ENCODE measurements around the gene NFAT5. TPM values are rescaled to one million over a fixed set of nuclear protein-coding genes. Genes with fewer than 3 reads are reported as not detected.
"Not testable (repeated sequence)": the region's sequence is repeated elsewhere in the genome, so short reads cannot be mapped to it uniquely, and the experiment has no call there.

The NFAT5 gene
- polyA plus RNA-seq, 3 donors from 2014 or later, result 5.4 to 17.5 (median 7.9) TPM

DNA sequence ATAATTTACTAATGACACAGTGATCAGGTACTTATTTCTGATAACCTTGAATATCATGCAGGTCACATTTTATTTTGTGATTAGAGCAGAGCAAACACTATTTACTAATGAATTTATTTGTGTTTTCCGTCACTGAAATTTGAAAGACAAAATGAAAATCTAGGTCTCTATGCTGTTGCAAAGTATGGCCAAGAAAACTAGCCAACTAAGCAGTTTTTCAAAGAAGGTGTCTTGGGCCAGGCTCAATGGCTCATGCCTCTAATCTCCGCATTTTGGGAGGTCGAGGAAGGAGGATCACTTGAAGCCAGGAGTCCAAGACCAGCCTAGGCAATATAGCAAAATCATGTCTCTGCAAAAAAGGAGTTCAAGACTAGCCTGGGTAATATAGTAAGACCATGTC is 3.0 kb upstream of the NFAT5 start:
- no peak for DNase-seq
- Mint-ChIP-seq H3K4me3 (peak overlapping the region in 1 of 5 donors; percentile 9), H3K27ac (peak overlapping the region in 4 of 6 donors; percentile 40 to 97 (median 55)), H3K4me1 (peaks cover 28 to 33% of the 10 kb centered on the region in 2 donors), H3K36me3 (no peaks in the 10 kb centered on the region), H3K9me3 (no peaks in the 10 kb centered on the region), H3K27me3 (ENCODE audit: low read depth in 3 of 3) (peaks cover 8 to 23% (median 21%) of the 10 kb centered on the region in 3 donors)

GRCh38 chr16:69563605-69564580 is 1.9 kb upstream of the NFAT5 start:
- peak overlapping the region; percentile 91 to 96 (median 95) for H3K4me3 Mint-ChIP-seq
- peaks cover 33 to 43% of the 10 kb centered on the region in 2 donors for H3K4me1 Mint-ChIP-seq
- peaks cover 8 to 23% (median 21%) of the 10 kb centered on the region in 3 donors for H3K27me3 Mint-ChIP-seq (ENCODE audit: low read depth in 3 of 3)
- no peaks in the 10 kb centered on the region for H3K9me3 Mint-ChIP-seq
- H3K27ac Mint-ChIP-seq, result peak overlapping the region; percentile 89 to 98 (median 96)
- no peaks in the 10 kb centered on the region for H3K36me3 Mint-ChIP-seq
- peak; percentile 32 to 37 (median 35) for DNase-seq

DNA sequence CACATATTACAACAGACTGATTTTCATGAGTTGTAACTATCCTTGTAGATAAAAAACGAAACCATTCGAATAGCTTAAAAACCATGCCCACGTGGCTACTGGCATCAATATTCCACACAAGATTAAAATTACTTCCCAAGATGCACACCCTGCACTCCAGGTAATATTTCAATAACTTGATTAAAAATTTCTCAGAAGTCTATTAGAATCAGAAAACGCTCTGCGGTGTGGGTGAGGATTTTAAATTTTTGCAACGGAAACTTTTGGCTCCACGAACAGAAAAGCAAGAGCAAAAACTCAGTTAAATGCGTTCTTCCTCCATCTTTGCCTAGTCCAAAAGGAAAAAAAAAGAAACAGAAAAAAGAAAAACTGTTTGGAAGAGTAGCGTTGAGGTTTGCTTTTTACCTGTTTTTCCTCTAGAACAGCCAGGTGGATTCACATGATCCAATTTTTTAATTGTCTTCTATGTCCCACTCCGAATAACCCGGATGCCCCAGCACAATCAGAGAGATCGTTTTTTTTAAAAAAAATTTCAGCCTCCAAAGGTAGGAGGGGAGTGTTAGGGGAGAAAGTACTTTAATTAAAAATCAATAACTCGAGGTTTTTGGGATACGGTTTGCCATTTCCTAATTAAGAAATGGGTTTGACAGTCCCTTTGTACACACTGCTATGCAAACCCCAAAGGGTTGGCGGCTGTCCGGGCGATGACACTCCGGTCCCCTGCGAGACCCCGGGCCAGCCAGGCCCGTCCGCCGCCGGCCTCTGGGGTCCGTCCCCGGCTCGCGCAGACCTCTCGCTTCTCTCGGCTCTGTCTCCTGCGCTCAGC is 708 bp upstream of the NFAT5 start:
- no peaks in the 10 kb centered on the region for H3K36me3 Mint-ChIP-seq
- peak overlapping the region; percentile 89 to 98 (median 96) for H3K27ac Mint-ChIP-seq
- no peaks in the 10 kb centered on the region for H3K9me3 Mint-ChIP-seq
- peak in 2 of 3 donors; percentile 9 to 20 for DNase-seq
- H3K27me3 Mint-ChIP-seq (ENCODE audit: low read depth in 3 of 3), result peaks cover 8 to 23% (median 21%) of the 10 kb centered on the region in 3 donors
- peaks cover 41 to 54% of the 10 kb centered on the region in 2 donors for H3K4me1 Mint-ChIP-seq
- H3K4me3 Mint-ChIP-seq, result peak overlapping the region; percentile 91 to 96 (median 95)

GRCh38 chr16:69566240-69566980 is 644 bp downstream of the NFAT5 start:
- Mint-ChIP-seq H3K36me3 (no peaks in the 10 kb centered on the region), H3K4me3 (peak overlapping the region; percentile 95 to 97 (median 96)), H3K27me3 (ENCODE audit: low read depth in 3 of 3) (peaks cover 8 to 23% (median 19%) of the 10 kb centered on the region in 3 donors), H3K27ac (peak overlapping the region; percentile 91 to 97 (median 96)), H3K4me1 (peaks cover 46 to 65% of the 10 kb centered on the region in 2 donors), H3K9me3 (no peaks in the 10 kb centered on the region)
- DNase-seq, result peak in 2 of 3 donors; percentile 45 to 54

DNA sequence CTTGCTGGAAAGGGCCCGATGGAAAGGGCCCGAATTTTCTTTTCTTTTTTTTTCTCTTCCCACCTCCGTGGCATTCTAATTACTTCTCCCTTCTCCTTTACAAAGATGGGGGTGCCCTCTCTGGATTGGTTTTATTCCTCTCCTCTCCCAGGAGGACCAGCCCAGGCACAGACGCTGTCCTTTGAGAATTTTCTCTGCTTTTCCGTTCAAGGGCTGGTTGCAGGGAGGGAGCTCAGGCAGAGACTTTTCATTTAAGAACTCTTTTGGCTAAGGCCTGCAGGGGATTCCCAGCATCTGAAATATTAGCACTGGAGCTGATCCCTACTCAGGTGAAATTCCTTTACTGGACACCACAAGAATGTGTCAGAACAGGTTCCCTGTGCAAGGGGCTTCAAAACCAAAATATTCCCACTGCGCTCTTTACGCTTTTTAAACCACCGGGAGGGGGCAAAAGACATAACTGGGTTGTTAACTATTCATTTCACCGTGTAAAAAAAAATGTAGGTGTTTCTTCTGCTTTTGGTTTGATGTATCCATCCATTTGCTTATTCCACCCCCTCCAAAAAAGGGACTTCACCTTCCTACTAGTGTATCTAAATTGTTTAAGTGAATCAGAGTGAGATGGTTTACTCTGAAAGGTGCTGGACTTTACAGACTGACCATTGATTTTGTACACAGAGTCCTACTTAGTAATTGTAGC is 1.4 kb downstream of the NFAT5 start:
- no peaks in the 10 kb centered on the region for H3K9me3 Mint-ChIP-seq
- peak overlapping the region; percentile 91 to 97 (median 95) for H3K27ac Mint-ChIP-seq
- peak; percentile 9 to 12 (median 12) for DNase-seq
- peak overlapping the region; percentile 94 to 97 (median 96) for H3K4me3 Mint-ChIP-seq
- H3K4me1 Mint-ChIP-seq, result peaks cover 47 to 65% of the 10 kb centered on the region in 2 donors
- no peaks in the 10 kb centered on the region for H3K36me3 Mint-ChIP-seq
- H3K27me3 Mint-ChIP-seq (ENCODE audit: low read depth in 3 of 3), result peaks cover 8 to 23% (median 19%) of the 10 kb centered on the region in 3 donors

DNA sequence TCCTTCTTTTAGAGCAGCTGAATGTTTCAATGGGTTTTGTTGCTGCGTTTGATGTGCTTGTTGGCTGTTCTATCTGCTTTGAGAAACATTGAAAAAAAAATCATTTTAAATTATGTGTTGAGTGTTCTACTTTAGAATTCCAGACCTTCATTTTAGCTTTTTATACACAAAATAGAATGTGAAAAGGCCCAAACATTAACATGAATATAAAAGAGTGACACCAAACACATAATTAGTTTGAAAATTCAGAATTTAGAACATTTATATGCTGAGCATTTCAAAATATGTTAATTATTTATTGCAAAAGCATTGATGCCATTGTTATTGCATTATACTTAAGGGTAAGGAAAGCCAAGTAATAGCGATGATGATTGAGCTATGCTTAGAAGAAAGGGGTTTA is 2.9 kb downstream of the NFAT5 start:
- Mint-ChIP-seq H3K4me3 (peak overlapping the region in 2 of 5 donors; percentile 21 to 43), H3K4me1 (peaks cover 47 to 68% of the 10 kb centered on the region in 2 donors), H3K9me3 (no peaks in the 10 kb centered on the region), H3K36me3 (no peaks in the 10 kb centered on the region), H3K27me3 (ENCODE audit: low read depth in 3 of 3) (peaks cover 8 to 20% (median 19%) of the 10 kb centered on the region in 3 donors), H3K27ac (peak overlapping the region in 1 of 6 donors; percentile 20)
- no peak for DNase-seq

DNA sequence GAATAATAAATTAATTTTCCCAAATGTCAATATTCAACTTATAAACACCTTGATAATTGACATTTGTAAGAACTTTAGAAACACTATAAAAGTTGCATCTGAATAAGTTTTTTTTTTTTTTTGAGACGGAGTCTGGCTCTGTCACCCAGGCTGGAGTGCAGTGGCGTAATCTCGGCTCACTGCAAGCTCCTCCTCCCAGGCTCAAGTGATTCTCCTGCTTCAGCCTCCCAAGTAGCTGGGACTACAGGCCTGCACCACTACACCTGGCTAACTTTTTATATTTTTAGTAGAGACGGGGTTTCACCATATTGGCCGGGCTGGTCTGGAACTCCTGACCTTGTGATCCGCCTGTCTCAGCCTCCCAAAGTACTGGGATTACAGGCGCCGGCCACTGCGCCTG is 13.0 kb downstream of the NFAT5 start:
- peaks cover 24 to 51% of the 10 kb centered on the region in 2 donors for H3K4me1 Mint-ChIP-seq
- not testable (repeated sequence) for H3K4me3 Mint-ChIP-seq; H3K27me3 Mint-ChIP-seq (ENCODE audit: low read depth in 3 of 3); H3K9me3 Mint-ChIP-seq; H3K27ac Mint-ChIP-seq; DNase-seq; H3K36me3 Mint-ChIP-seq

- Mint-ChIP-seq H3K27me3 (ENCODE audit: low read depth in 3 of 3) (no peaks in the 10 kb centered on the region), H3K27ac (peak overlapping the region in 1 of 6 donors; percentile 10), H3K4me1 (peaks cover 24 to 53% of the 10 kb centered on the region in 2 donors), H3K9me3 (no peaks in the 10 kb centered on the region), H3K36me3 (no peaks in the 10 kb centered on the region), H3K4me3 (no peak overlapping the region)
- no peak for DNase-seq
Observed at GRCh38 chr16:69579783-69580481, 14.2 kb downstream of the NFAT5 start.

GRCh38 chr16:69581297-69581696 is 15.5 kb downstream of the NFAT5 start:
- Mint-ChIP-seq H3K9me3 (no peaks in the 10 kb centered on the region), H3K27me3 (ENCODE audit: low read depth in 3 of 3) (no peaks in the 10 kb centered on the region), H3K4me1 (peaks cover 31 to 62% of the 10 kb centered on the region in 2 donors), H3K36me3 (peaks cover 0 to 3% (median 0%) of the 10 kb centered on the region in 3 donors), H3K27ac (no peak overlapping the region), H3K4me3 (no peak overlapping the region)
- no peak for DNase-seq

GRCh38 chr16:69584493-69584892 is 18.7 kb downstream of the NFAT5 start:
- H3K4me1 Mint-ChIP-seq, result peaks cover 30 to 56% of the 10 kb centered on the region in 2 donors
- not testable (repeated sequence) for H3K27me3 Mint-ChIP-seq (ENCODE audit: low read depth in 3 of 3)

GRCh38 chr16:69589434-69590269 is 23.9 kb downstream of the NFAT5 start:
- DNase-seq, result no peak
- H3K9me3 Mint-ChIP-seq, result no peaks in the 10 kb centered on the region
- H3K27me3 Mint-ChIP-seq (ENCODE audit: low read depth in 3 of 3), result peaks cover 0 to 2% (median 0%) of the 10 kb centered on the region in 3 donors
- peak overlapping the region in 3 of 6 donors; percentile 38 to 68 (median 63) for H3K27ac Mint-ChIP-seq
- peaks cover 25 to 70% of the 10 kb centered on the region in 2 donors for H3K4me1 Mint-ChIP-seq
- H3K4me3 Mint-ChIP-seq, result no peak overlapping the region
- peaks cover 0 to 4% (median 3%) of the 10 kb centered on the region in 3 donors for H3K36me3 Mint-ChIP-seq

More at GRCh38 chr16:69584493-69584892, 18.7 kb downstream of the NFAT5 start:
- H3K36me3 Mint-ChIP-seq, H3K4me3 Mint-ChIP-seq, DNase-seq, H3K27ac Mint-ChIP-seq, H3K9me3 Mint-ChIP-seq: not testable (repeated sequence)

Measured in immature natural killer cell (primary cell).